COR-L47 (cell line): Measurements from ENCODE around the gene SLIT1.

Source experiments
- DNase-seq: peaks from one replicate; lab custom pipeline; 2025; lab: John Stamatoyannopoulos, UW

Gene SLIT1

GRCh38 chr10:97001183-97001991, 184.4 kb downstream of the SLIT1 start:
- DNase-seq, result no peak

- no peak for DNase-seq
Measured at GRCh38 chr10:97000487-97001182, 185.1 kb downstream of the SLIT1 start.

- no peak for DNase-seq
Measured at GRCh38 chr10:96999987-97000386, 185.8 kb downstream of the SLIT1 start.

GRCh38 chr10:96999337-96999736, 186.4 kb downstream of the SLIT1 start:
- no peak for DNase-seq

- no peak for DNase-seq
Measured at GRCh38 chr10:96998329-96998888, 187.3 kb downstream of the SLIT1 start.

GRCh38 chr10:96996275-96996965, 189.3 kb downstream of the SLIT1 start:
- DNase-seq, result no peak

GRCh38 chr10:96995851-96996250, 189.9 kb downstream of the SLIT1 start:
- no peak for DNase-seq

GRCh38 chr10:96992721-96993120, 193.0 kb downstream of the SLIT1 start:
- no peak for DNase-seq

GRCh38 chr10:96991313-96991841, 194.4 kb downstream of the SLIT1 start:
- DNase-seq, result no peak

- no peak for DNase-seq
Measured at GRCh38 chr10:96988426-96988825, 197.3 kb downstream of the SLIT1 start.

- DNase-seq, result no peak
Measured at GRCh38 chr10:96987842-96988175, 197.9 kb downstream of the SLIT1 start.

GRCh38 chr10:96987141-96987841, 198.5 kb downstream of the SLIT1 start:
- no peak for DNase-seq

- no peak for DNase-seq
Measured at GRCh38 chr10:96986200-96986856, 199.4 kb downstream of the SLIT1 start.

- no peak for DNase-seq
Measured at GRCh38 chr10:96984541-96985131, 201.1 kb downstream of the SLIT1 start.

GRCh38 chr10:96982149-96982930, 203.4 kb downstream of the SLIT1 start:
- no peak for DNase-seq

- DNase-seq, result no peak
Measured at GRCh38 chr10:96978621-96979154, 207.1 kb downstream of the SLIT1 start.

- no peak for DNase-seq
Measured at GRCh38 chr10:96975136-96975535, 210.6 kb downstream of the SLIT1 start.

GRCh38 chr10:96973809-96974747, 211.7 kb downstream of the SLIT1 start:
- DNase-seq, result no peak

GRCh38 chr10:96972264-96972663, 213.5 kb downstream of the SLIT1 start:
- DNase-seq, result no peak
